Measurements from ENCODE around the gene NFXL1.

The NFXL1 gene

DNA sequence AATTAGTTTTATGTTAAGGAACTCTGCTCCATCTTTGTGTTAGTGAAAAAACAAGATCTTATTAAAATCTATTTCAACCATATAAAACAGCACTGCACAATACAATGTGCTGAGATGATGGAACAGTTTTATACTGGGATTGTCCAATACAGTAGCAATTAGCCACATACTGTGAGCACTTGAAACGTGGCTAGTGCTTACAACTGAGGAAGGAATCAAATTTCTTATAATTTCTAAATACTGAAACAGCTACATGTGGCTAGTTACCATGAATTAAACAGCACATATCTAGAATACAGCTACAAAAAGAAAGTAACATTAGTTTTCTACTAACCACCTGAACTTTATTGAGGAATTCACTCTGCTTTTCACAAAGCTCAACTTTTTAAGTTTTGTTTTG is 14.7 kb downstream of the NFXL1 start:
- no peak for DNase-seq (ENCODE audit: low read depth in 2 of 2, low spot score in 1 of 2)

GRCh38 chr4:47891928-47892327 is 22.5 kb downstream of the NFXL1 start:
- DNase-seq (ENCODE audit: low read depth in 2 of 2, low spot score in 1 of 2), result no peak

DNA sequence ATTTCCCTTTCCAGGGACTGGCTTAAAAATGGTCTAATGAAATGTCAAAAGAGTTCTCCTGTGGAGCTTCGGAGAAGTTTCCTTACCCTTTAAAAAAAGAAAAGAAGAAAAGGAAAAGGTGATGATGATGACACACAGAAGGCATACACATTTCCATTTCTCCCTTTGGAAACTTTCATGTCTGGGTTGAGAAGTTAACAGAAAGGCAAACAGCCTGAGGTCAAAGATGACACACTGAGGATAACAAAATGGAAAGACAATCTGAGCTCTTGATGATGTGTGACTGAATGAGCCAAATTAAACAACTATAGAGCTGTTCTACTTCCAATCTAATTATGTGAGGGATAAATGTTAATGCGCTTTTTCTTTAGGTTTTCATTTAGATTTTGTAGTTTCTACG is 32.2 kb downstream of the NFXL1 start:
- no peak for DNase-seq (ENCODE audit: low read depth in 2 of 2, low spot score in 1 of 2)

GRCh38 chr4:47879458-47879857 is 34.9 kb downstream of the NFXL1 start:
- no peak for DNase-seq (ENCODE audit: low read depth in 2 of 2, low spot score in 1 of 2)

DNA sequence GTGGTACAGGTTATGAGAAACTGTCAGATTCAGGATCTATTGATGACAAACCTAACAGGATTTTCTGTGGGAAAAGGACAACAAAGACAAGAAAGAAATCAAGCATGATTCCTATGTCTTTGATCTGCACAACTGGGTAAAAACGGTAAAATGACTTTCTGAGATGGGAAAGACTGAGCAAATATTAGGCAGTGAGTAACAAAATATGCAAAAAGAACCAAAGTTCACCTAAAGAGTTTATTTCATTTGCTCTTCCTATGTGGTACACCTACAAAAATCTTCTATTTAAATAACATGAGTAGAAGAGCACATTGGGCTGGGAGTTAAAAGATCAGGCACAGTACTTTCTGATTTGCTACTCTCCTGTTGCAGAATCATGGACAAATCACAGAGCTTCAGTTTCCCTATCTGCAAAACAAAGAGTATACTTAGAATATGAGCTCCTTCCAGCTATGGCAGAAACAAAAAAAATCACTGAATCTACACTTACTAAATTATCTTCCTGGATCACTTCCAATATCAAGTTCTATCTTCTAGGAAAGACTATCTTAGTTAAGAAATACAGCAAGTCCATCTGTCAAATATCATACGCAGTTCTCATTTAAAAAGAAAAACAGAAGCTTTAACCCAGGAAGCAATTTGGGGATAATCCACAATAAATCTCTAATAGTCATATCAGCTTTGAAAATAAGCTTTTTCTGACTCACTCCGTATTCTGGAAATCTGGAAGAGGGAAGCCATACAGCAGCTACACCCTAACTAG is 37.4 kb downstream of the NFXL1 start:
- DNase-seq (ENCODE audit: low read depth in 2 of 2, low spot score in 1 of 2), result no peak

GRCh38 chr4:47876310-47876709 is 38.1 kb downstream of the NFXL1 start:
- DNase-seq (ENCODE audit: low read depth in 2 of 2, low spot score in 1 of 2), result no peak

GRCh38 chr4:47873877-47874541 is 40.4 kb downstream of the NFXL1 start:
- DNase-seq (ENCODE audit: low read depth in 2 of 2, low spot score in 1 of 2), result no peak

DNA sequence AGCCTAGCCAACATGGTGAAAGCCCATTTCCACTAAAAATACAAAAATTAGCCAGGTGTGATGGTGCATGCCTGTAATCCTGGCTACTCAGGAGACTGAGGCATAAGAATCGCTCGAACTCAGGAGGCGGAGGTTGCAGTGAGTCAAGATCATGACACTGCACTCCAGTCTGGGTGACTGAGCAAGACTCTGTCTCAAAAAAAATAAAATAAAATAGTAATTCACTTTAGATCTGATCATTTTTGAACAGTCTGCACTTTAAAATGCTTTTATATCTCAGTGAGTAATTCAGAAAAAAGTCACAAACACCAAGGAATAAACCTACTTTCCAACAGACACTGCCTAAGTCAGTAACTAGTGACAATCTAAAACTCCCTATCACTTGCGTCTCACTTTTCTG is 50.9 kb downstream of the NFXL1 start:
- no peak for DNase-seq (ENCODE audit: low read depth in 2 of 2, low spot score in 1 of 2)

- no peak for DNase-seq (ENCODE audit: low read depth in 2 of 2, low spot score in 1 of 2)
Observed at GRCh38 chr4:47862297-47862696, 52.1 kb downstream of the NFXL1 start.

DNA sequence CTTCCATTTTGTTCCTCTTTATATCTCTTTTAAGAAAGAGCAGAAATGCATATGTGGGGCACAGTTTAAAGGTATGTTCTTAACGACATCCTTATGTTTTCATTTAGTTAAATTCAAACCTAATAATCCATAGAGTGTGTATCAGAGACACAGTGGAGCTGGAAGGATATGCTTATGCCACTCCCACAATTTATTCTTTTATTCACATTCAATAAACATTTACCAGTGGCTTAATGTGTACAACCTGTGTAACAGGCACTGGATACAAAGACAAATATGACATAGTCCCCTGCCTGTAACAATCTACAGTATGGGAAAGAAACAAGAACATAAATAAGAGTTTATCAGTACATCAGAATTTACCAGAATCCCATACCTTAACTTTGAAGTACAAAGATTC is 54.1 kb downstream of the NFXL1 start:
- DNase-seq (ENCODE audit: low read depth in 2 of 2, low spot score in 1 of 2), result no peak

DNA sequence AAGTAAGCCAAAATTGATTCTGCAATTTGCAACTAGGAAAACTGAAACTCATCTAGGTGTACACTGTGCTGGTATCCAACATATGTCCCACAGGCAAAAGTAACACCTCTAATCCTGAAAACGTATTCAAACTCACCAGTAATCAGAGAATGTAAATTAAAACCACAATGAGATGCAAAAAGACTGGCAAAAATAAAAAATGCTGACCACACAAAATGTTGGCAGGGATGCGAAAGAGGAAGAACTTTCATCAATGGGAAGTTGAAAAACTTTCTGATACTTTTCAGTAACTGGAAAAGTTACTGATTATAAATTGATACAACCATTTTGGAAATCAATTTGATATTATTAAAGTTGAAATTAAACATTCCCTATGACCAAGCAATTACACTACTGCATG is 56.4 kb downstream of the NFXL1 start:
- DNase-seq (ENCODE audit: low read depth in 2 of 2, low spot score in 1 of 2), result no peak

GRCh38 chr4:47856713-47857112 is 57.7 kb downstream of the NFXL1 start:
- DNase-seq (ENCODE audit: low read depth in 2 of 2, low spot score in 1 of 2), result no peak

GRCh38 chr4:47855350-47855749 is 59.0 kb downstream of the NFXL1 start:
- DNase-seq (ENCODE audit: low read depth in 2 of 2, low spot score in 1 of 2), result no peak

- no peak for DNase-seq (ENCODE audit: low read depth in 2 of 2, low spot score in 1 of 2)
Observed at GRCh38 chr4:47852136-47852535, 62.2 kb downstream of the NFXL1 start.

- no peak for DNase-seq (ENCODE audit: low read depth in 2 of 2, low spot score in 1 of 2)
Observed at GRCh38 chr4:47849466-47849865, 64.9 kb downstream of the NFXL1 start.

- DNase-seq (ENCODE audit: low read depth in 2 of 2, low spot score in 1 of 2), result no peak
Observed at GRCh38 chr4:47848041-47848440, 66.3 kb downstream of the NFXL1 start.

- no peak for DNase-seq (ENCODE audit: low read depth in 2 of 2, low spot score in 1 of 2)
Observed at GRCh38 chr4:47842985-47843384, 71.4 kb downstream of the NFXL1 start.

GRCh38 chr4:47840291-47840690 is 74.1 kb downstream of the NFXL1 start:
- DNase-seq (ENCODE audit: low read depth in 2 of 2, low spot score in 1 of 2), result no peak

DNA sequence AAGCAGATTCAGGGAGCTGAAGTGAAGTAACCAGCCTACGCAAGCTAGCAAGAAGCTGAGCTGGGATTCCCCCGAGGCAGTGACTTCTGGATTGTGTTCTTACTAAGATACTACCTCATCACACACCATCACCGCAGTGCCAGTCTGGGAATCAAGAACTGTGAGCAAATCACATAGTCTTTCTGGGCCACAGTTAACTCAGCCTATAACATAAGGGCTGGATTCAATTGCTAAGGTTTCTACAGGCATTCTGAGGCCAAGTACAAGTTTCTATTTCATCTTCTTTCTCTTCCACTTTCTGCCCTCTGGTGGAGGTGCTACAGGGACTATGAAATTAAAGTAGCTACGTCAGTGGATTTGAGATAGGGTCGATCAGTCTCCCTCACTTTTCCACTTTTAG is 75.1 kb downstream of the NFXL1 start:
- no peak for DNase-seq (ENCODE audit: low read depth in 2 of 2, low spot score in 1 of 2)

GRCh38 chr4:47838445-47838844 is 75.9 kb downstream of the NFXL1 start:
- DNase-seq (ENCODE audit: low read depth in 2 of 2, low spot score in 1 of 2), result no peak

DNA sequence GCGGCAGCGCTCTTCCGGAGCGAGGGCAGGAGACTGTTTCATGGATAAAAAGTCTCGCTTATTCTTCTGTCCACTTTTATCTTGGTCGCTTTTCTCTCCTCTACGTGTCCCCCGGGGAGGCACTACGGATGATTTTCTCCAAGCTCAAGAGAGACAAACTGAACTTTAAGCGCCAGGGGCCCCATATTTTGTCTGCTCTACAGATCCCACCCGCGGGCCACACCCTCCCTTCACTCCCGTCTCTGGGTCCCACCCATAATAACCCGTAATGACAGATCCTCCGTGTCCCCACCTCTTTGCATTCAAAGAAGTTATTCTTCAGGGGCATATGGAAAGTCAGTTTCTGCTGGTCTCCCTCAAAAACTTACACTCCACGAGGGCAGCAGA is 76.5 kb downstream of the NFXL1 start, which contains the start of gene CORIN:
CORIN (minus strand) TSS at position 160 of the 387 bp plus-strand sequence; CDS start at position 42, 118 bp downstream.
- DNase-seq (ENCODE audit: low read depth in 2 of 2, low spot score in 1 of 2), result no peak

DNA sequence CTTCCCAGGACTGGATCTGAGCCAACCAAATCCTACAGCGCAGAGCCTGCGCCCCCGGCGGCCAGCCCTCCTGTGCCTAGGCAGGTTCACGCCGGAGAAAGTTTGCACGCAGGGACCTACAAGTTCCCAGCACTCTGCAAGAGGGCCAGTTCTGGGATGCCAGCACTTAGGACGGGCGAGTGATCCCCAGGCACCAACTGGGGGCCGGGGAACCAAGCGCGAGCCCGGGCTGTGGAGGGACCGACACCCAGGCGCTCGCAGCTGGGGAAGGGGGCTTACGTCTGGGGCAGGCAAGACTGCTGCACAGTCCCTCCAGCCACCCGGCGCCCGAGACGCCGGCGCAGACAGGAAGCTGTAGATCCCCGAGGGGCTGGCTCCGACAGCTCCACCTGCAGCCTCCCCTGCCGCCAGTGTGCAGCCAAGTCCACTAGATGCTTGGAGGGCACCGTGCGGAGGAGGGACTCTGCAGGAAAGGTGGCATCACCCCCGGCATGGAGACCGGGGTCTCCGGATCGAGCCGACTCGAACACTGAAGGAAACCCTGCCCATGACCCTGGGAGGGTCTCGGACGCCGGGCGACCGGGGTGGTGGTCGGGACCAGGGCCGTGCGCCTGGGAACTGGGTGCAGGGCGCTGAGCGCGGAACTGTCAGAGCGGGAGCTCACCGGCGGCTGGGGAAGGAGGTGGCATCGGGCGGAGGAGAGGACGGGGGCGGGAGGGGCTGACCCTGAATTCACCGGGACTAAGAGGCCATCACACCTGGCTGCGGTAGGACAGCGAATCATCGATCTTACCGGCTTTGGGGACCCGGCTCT is 77.1 kb downstream of the NFXL1 start:
- DNase-seq (ENCODE audit: low read depth in 2 of 2, low spot score in 1 of 2), result no peak
